IPS-18a (cell line): ENCODE data around the gene C2orf42.
A peak's percentile ranks its signal among the peaks of the same experiment; 100 is the strongest.
"Not testable (repeated sequence)": the region's sequence is repeated elsewhere in the genome, so short reads cannot be mapped to it uniquely, and the experiment has no call there.

Experiments used
- H3K27ac ChIP-seq: one replicate; pipeline ENCODE4 v1.5.1; 2013; ENCODE audit warnings: low read length
- H3K27me3 ChIP-seq: one replicate; pipeline ENCODE4 v1.6.1; 2013; ENCODE audit warnings: mild to moderate bottlenecking, low read length; ENCODE audit not compliant: control insufficient read depth, insufficient read depth
- H3K36me3 ChIP-seq: one replicate; pipeline ENCODE4 v1.6.1; 2013; ENCODE audit warnings: low read depth, low read length; ENCODE audit not compliant: control insufficient read depth
- H3K4me1 ChIP-seq: one replicate; pipeline ENCODE4 v1.6.1; 2013; ENCODE audit warnings: low read depth, low read length; ENCODE audit not compliant: control insufficient read depth
- H3K4me3 ChIP-seq: one replicate; pipeline ENCODE4 v1.5.1; 2013; ENCODE audit warnings: low read length
- H3K9ac ChIP-seq: one replicate; pipeline ENCODE4 v1.6.1; 2013; ENCODE audit warnings: mild to moderate bottlenecking, low read length, moderate library complexity
- H3K9me3 ChIP-seq: one replicate; pipeline ENCODE4 v1.6.1; 2013; ENCODE audit warnings: low read depth, low read length; ENCODE audit not compliant: control insufficient read depth

The C2orf42 gene

DNA sequence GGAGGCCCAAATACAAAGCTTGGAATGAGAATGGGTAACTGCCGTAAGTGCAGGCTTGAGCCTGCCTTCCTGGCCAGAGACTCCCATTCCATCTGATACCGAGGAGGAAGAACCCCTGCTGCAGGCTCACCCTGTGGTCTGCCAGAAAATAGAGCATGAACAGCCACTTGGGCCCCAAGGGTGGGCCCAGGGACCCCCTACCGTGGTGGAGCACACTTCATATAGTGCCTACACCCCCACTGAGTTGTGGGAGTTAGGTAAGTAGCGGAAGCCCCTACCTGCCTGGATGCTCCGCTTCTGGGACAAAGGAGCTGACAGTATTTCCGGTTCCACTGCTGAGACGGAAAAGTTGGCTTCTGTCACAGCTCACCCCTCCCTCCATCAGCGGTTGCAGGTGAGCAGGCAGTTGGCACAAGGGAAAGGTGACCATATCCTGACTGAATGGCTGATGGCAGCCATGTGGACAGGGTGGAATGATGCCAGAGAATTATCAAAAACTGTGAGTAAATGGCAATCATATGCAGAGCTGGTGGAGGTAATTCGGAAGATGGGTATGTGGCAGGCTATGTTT lies 11.5 kb upstream of the C2orf42 start:
- H3K27ac ChIP-seq, result no peak overlapping the region
- H3K36me3 ChIP-seq, result no peaks in the 10 kb centered on the region
- no peaks in the 10 kb centered on the region for H3K4me1 ChIP-seq
- H3K9me3 ChIP-seq, result no peaks in the 10 kb centered on the region
- no peak overlapping the region for H3K9ac ChIP-seq
- H3K4me3 ChIP-seq, result no peak overlapping the region
- no peaks in the 10 kb centered on the region for H3K27me3 ChIP-seq

- Histone ChIP-seq H3K27me3 (no peaks in the 10 kb centered on the region), H3K9ac (no peak overlapping the region), H3K36me3 (no peaks in the 10 kb centered on the region), H3K9me3 (no peaks in the 10 kb centered on the region), H3K27ac (no peak overlapping the region), H3K4me3 (no peak overlapping the region), H3K4me1 (no peaks in the 10 kb centered on the region)
Measured at GRCh38 chr2:70201831-70202230, 11.0 kb upstream of the C2orf42 start.

DNA sequence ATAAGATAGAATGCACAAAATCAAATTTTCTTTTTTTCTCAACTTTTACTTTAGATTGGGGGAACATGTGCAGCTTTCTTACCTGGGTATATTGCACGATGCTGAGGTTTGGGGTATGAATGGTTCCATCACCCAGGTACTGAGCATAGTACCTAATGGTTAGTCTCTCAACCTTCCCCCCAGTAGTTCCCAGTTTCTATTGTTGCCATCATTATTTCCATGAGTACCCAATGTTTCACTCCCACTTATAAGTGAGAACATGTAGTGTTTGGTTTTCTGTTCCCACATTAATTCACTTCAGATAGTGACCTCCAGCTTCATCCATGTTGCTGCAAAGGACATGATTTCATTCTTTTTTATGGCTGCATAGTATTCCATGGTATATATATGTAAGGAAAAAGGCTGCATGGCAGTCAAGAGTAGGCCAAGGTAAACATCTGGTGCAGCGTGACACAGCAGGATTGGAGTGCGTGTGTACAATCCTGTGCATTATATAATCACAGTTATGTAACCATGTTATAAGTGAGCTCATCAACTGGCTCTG lies 10.5 kb upstream of the C2orf42 start:
- no peak overlapping the region for H3K4me3 ChIP-seq
- H3K36me3 ChIP-seq, result no peaks in the 10 kb centered on the region
- H3K9me3 ChIP-seq, result no peaks in the 10 kb centered on the region
- no peaks in the 10 kb centered on the region for H3K4me1 ChIP-seq
- H3K27me3 ChIP-seq, result no peaks in the 10 kb centered on the region
- no peak overlapping the region for H3K9ac ChIP-seq
- H3K27ac ChIP-seq, result no peak overlapping the region

DNA sequence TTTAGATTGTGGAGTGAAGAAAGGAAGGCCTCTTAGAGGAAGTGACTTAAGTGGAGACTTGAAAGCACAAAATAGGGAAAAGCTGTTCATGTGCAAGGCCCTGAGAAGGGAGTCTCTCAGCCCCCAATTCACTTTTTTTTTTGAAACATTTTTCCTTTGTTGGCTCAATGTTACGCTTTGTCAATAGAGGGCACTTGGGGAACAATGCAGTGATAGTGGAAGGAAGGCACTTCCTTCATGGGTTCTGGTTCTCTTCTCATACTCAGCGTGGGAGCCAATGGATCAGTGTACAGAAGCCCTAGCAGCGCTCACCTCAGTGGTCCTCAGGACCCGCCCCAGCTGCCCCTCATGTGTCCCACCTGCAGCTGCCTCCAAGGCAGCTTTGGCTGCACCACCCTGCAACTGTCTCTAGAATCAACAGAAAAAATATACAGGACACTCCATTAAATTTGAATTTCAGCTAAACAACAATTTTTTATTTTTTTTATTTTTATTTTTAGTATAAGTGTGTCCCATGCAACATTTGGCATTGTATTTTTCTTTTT lies 8.6 kb upstream of the C2orf42 start:
- Histone ChIP-seq H3K36me3 (no peaks in the 10 kb centered on the region), H3K27me3 (no peaks in the 10 kb centered on the region), H3K27ac (no peak overlapping the region), H3K9me3 (no peaks in the 10 kb centered on the region), H3K4me1 (no peaks in the 10 kb centered on the region), H3K9ac (no peak overlapping the region), H3K4me3 (no peak overlapping the region)

GRCh38 chr2:70192516-70192915 lies 1.7 kb upstream of the C2orf42 start:
- Histone ChIP-seq H3K36me3 (no peaks in the 10 kb centered on the region), H3K9me3 (no peaks in the 10 kb centered on the region)

GRCh38 chr2:70191244-70191735 lies 471 bp upstream of the C2orf42 start:
- H3K4me1 ChIP-seq, result peaks cover 6% of the 10 kb centered on the region
- H3K9ac ChIP-seq, result peak overlapping the region; percentile 44
- H3K9me3 ChIP-seq, result no peaks in the 10 kb centered on the region
- H3K27ac ChIP-seq, result no peak overlapping the region
- no peaks in the 10 kb centered on the region for H3K27me3 ChIP-seq
- H3K36me3 ChIP-seq, result no peaks in the 10 kb centered on the region
- H3K4me3 ChIP-seq, result peak overlapping the region; percentile 86

More at GRCh38 chr2:70192516-70192915, 1.7 kb upstream of the C2orf42 start:
- no peak overlapping the region for H3K4me3 ChIP-seq
- H3K27me3 ChIP-seq, result no peaks in the 10 kb centered on the region
- peaks cover 6% of the 10 kb centered on the region for H3K4me1 ChIP-seq
- no peak overlapping the region for H3K27ac ChIP-seq
- H3K9ac ChIP-seq, result no peak overlapping the region

GRCh38 chr2:70188460-70188859 lies 2.4 kb downstream of the C2orf42 start:
- H3K4me3 ChIP-seq, result no peak overlapping the region
- H3K36me3 ChIP-seq, result no peaks in the 10 kb centered on the region
- H3K9ac ChIP-seq, result no peak overlapping the region
- H3K9me3 ChIP-seq, result no peaks in the 10 kb centered on the region
- peaks cover 6% of the 10 kb centered on the region for H3K4me1 ChIP-seq
- no peak overlapping the region for H3K27ac ChIP-seq
- no peaks in the 10 kb centered on the region for H3K27me3 ChIP-seq

DNA sequence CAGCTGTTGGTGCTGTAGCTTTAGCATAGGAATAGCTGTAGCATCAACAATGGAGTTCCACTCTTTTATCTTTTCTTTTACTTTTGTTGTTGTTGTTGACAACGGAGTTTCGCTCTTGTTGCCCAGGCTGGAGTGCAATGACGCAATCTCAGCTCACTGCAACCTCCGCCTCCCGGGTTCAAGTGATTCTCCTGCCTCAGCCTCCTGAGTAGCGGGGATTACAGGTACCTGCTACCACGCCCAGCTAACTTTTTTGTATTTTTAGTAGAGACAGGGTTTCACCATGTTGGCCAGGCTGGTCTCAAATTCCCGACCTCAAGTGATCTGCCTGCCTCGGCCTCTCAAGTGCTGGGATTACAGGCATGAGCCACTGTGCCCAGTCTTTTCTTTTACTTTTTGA lies 3.6 kb downstream of the C2orf42 start:
- H3K4me1 ChIP-seq, H3K9me3 ChIP-seq: not testable (repeated sequence)

DNA sequence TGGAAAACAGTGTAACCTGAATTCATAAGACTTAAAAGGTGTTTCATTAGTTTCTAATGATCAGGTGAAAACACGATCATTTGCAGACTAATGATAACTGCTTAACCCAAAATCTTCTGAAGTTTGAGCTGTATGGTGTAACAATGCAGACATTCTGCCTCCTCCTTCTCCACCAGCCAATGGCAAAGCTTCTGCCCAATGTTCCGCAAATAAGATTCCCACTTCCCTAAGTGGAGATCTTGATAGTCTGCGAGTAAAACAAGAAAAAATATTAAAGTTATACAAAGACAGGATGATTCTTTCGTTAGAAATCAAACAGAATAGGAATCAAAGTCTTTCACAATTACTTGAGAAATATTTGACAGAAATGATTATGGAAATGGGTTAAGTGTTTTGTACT lies 8.1 kb downstream of the C2orf42 start:
- H3K9ac ChIP-seq, result no peak overlapping the region
- H3K4me3 ChIP-seq, result no peak overlapping the region
- no peaks in the 10 kb centered on the region for H3K27me3 ChIP-seq
- no peak overlapping the region for H3K27ac ChIP-seq
- H3K36me3 ChIP-seq, result peaks cover 12% of the 10 kb centered on the region
- no peaks in the 10 kb centered on the region for H3K9me3 ChIP-seq
- no peaks in the 10 kb centered on the region for H3K4me1 ChIP-seq

More for the DNA sequence above, 3.6 kb downstream of the C2orf42 start:
- H3K27me3 ChIP-seq, H3K9ac ChIP-seq, H3K4me3 ChIP-seq, H3K36me3 ChIP-seq, H3K27ac ChIP-seq: not testable (repeated sequence)

GRCh38 chr2:70181363-70181956 lies 9.4 kb downstream of the C2orf42 start:
- H3K36me3 ChIP-seq, result peaks cover 12% of the 10 kb centered on the region

DNA sequence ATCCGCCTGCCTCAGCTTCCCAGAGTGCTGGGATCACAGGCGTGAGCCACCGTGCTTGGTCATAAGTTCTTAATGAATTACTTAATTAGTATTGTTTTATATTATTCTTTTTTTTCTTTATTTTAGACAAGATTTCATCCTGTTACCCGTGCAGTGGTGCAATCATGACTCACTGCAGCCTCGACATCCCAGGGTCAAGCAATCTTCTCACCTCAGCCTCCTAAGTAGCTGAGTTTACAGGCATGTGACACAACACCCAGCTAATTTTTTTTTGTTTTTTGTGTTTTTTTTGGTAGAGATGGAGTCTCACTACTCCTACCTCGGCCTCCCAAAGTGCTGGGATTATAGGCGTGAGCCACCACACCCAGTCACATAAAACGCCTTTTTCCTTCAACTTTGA lies 17.3 kb downstream of the C2orf42 start:
- Histone ChIP-seq H3K9me3 (no peaks in the 10 kb centered on the region), H3K27ac (no peak overlapping the region), H3K27me3 (no peaks in the 10 kb centered on the region), H3K4me1 (no peaks in the 10 kb centered on the region), H3K36me3 (peaks cover 21% of the 10 kb centered on the region), H3K9ac (no peak overlapping the region), H3K4me3 (no peak overlapping the region)

More at GRCh38 chr2:70181363-70181956, 9.4 kb downstream of the C2orf42 start:
- no peaks in the 10 kb centered on the region for H3K9me3 ChIP-seq
- H3K27me3 ChIP-seq, result no peaks in the 10 kb centered on the region
- no peak overlapping the region for H3K27ac ChIP-seq
- no peak overlapping the region for H3K4me3 ChIP-seq
- H3K4me1 ChIP-seq, result no peaks in the 10 kb centered on the region
- no peak overlapping the region for H3K9ac ChIP-seq
